Dermis blood vessel endothelial cell (primary cell): ENCODE data around the gene NPAS3. TPM values are rescaled to one million over a fixed set of nuclear protein-coding genes. Genes with fewer than 3 reads are reported as not detected.
A peak's percentile ranks its signal among the peaks of the same experiment; 100 is the strongest.

ENCODE experiments used
- DNase-seq: peaks from one replicate; pipeline ENCODE4 v3.0.0; 2010
- total RNA-seq: library from RNA; depleted of rRNA; stranded (reverse); fragments of >200 nt; gene quantifications from 2 replicates; pipeline ENCODE4 v1.2.3, GENCODE V29; 2014

Gene NPAS3
- total RNA-seq, 1 donor from 2014 or later: not detected

DNA sequence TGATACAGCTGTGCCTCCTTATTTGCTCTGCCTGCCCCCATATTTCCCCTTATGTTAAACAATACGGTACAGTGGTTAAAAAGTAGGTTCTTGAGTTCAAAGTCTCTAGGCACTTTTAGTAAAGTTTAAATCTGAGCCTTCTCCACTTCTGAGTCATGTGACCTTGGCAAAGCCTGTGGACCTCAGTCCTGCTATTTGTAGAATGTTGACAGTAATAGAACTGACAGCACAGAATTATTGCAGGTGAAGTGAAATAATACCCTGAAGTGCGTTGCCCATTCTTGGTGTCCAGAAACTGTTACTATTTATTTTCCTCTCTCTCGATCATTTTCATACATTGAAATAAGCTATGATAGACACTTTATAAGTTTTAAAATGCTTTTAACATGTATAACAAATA, 512.5 kb downstream of the NPAS3 start:
- no peak for DNase-seq

DNA sequence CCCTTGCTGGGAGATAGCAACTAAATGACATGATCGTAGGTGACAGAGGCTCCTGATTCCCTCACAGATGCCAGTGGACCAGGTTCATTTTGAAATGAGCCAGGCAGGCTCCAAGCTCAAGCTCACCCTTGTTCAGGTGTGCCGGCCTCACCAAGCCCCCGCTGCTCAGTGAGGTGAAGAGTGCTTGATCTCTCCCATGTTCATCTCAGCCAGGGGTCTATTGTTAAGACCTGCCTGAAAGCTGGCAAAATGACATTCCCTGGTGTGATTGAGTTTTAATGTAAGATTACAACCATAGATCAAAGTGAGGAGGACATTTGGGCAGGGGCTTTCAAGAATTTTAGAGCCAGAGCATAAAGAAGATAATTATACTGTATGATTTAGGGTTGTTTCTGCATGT, 514.3 kb downstream of the NPAS3 start:
- DNase-seq: no peak

DNA sequence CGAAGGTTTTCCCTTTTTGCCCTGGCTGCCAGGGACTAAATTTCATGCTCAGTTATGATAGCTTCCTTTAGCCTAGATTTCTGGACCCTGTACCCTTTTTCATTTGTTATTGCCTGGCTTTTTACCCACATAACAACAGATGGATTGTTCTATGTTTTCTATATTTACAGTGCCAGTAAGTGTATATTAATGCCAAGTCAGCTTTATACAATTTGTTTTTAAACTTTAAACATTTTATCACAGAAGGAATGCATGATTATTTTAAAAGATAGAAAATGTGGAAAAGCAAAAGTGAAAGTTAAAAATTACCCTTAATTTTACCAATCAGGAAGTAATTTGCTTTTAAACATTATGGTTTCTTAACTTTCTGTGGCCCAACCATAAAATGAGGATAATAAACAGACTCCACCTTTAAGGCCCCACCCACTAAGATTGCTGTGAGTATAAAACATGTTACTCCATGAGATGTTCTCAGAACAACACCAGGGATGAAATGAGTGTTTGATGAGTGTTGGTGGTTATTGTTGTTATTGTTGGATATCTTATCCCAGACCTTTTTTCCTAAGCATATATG, 515.4 kb downstream of the NPAS3 start:
- no peak for DNase-seq

DNA sequence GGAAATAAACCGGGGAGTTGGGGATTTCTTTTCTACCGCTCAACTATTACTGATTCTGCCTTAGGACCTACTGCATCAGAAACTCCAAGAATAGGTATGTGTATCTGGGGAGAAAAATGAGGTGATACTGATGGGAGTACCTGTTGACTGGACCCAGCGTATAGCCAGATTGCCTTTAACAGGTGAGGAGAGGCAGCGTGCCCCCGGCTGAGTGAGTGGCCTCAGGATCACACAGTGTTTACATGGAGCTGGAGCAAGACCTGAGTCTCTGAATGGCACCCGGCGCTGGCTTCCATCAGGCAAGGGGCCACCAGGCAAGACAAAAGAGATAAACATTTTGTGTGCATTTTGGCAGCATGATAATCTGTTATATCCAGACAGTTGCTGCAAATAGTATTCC, 516.0 kb downstream of the NPAS3 start:
- no peak for DNase-seq

GRCh38 chr14:33455654-33456345, 517.1 kb downstream of the NPAS3 start:
- no peak for DNase-seq

GRCh38 chr14:33457021-33457420, 518.3 kb downstream of the NPAS3 start:
- DNase-seq: no peak

DNA sequence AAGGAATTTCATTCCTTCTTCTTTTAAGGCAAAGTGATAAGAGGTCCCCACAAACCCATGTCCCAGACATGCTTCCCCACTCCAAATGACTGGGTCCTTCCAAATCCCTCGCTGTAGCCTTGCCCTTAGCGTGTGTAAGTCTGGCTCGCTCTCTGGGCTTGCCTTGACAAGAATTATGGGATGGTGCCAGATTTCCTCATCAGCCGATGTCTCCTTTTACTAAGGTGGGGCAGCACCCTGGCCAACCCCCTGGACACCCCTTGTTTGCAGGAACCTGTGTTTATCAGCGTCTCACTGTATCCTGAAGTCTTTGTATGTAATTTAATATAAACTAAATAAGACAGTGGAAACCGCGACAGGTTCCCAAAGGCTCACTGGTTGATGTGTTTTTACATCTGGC, 518.9 kb downstream of the NPAS3 start:
- DNase-seq: no peak

DNA sequence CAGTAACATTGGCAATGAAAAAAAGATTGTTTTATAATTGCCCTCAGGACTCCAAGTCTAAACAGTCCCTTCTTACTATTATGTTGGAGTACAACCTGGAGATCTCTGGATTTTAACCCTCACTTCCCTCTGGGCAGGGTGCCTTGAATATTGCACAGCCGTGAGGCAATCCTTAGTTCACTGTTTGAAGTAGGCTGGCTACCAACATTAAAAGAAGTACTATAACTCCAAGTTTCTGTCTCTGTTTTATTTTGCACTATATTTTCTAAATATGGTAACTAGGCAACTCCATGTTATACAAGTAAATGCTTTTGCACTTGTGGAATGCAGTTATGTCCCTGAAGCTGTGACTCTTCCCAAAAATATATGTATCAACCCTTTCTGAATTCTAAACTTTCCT, 521.5 kb downstream of the NPAS3 start:
- no peak for DNase-seq

DNA sequence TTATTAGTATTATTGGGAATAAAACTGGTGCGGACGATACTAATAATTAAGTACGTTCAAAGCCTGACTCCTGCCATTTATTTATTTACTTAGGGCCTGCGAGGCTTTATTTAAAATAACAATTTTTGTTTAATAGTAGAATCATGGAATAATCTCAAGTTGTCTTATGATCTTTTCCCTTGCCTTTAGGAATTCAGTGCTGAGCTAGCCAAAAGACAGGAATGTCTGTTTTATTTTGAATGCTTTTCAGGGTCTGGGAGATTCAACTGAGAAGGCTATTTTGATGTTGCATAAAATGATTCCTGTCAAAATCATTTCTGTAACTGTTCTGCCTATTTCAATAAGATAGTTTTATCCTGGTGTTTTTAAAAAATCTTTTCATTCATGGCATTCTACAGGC, 522.4 kb downstream of the NPAS3 start:
- no peak for DNase-seq

GRCh38 chr14:33463731-33464130, 525.1 kb downstream of the NPAS3 start:
- no peak for DNase-seq

GRCh38 chr14:33464254-33464962, 525.7 kb downstream of the NPAS3 start:
- DNase-seq: no peak

- no peak for DNase-seq
These were observed 527.4 kb downstream of the NPAS3 start for GRCh38 chr14:33465846-33466700.

DNA sequence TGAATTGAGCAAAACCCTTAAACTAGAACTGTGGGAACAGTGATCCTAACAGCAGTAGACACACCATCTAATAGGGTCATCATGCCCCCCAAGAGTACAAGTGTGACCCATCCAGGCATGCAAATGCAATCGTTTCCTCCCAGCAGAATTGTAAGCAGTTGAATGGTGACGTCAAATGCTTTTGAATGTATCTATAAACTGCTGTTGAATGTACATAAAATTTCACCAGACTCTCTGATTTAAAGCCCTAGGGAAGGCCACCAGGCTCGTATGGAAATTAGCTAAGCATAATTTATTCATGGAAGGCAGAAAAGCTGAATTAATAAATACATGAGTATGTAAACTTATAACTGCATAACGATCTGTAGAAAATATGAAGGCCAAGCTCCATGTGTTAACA, 529.3 kb downstream of the NPAS3 start:
- DNase-seq: no peak

DNA sequence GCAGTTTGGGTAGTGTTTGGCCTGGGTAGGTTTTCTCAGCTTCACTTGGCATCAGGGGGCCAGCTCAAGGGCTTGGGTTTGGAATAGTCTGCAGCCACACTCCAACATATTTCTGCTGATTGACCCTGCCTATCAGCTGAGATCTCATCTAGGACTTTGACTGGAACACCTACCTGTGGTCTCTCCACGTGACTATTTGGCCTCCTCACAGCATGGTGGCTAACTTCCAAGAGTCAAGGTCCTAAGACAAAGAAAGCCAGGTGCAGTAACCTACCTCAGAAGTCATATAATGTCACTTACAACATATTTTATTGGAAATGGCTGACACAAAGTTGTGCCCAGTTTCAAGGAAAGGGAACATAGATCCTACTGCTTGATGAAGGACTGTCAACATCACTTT, 531.2 kb downstream of the NPAS3 start:
- no peak for DNase-seq

DNA sequence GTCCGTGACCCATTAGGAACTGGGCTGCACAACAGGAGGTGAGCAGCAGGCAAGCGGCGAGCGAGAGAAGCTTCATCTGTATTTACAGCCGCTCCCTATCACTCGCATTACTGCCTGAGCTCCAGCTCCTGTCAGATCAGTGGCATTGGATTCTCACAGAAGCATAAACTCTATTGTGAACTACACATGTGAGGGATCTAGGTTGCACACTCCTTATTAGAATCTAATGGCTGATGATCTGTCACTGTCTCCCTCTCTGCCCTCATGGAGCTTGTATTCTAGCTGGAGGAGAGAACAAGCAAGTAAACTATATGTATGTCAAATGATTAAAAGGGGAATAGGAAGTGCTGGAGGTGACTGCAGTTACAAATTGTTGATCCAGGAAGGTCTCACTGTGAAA, 533.1 kb downstream of the NPAS3 start:
- DNase-seq: no peak

GRCh38 chr14:33475623-33476022, 536.9 kb downstream of the NPAS3 start:
- DNase-seq: peak; percentile 92

- DNase-seq: no peak
These were observed 539.1 kb downstream of the NPAS3 start for GRCh38 chr14:33477797-33478196.

GRCh38 chr14:33480071-33480886, 541.6 kb downstream of the NPAS3 start:
- DNase-seq: no peak

- DNase-seq: no peak
These were observed 542.2 kb downstream of the NPAS3 start for GRCh38 chr14:33480887-33481184.

GRCh38 chr14:33483110-33483509, 544.4 kb downstream of the NPAS3 start:
- DNase-seq: no peak

GRCh38 chr14:33483541-33483940, 544.9 kb downstream of the NPAS3 start:
- no peak for DNase-seq

DNA sequence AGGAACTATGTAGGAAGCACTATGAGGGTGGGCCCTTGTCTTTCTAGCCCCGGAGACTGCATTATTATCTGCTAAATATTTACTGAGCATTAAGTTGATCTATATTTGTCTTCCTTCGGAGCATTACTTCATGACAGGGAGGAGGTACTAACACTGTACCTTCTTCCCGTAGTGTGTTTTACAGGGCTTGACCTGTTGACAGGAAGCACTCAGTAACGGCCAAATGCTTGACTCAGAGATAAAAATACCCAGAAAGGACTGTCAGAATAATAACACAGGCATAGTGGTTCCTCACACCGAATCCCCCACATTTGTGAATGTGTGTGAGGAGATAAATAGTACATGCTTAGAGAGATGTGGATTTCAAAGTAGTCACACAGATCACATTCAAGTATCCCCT, 545.6 kb downstream of the NPAS3 start:
- peak; percentile 43 for DNase-seq
